ENCODE measurements around the gene SLC25A21.
"Not testable (repeated sequence)": the region's sequence is repeated elsewhere in the genome, so short reads cannot be mapped to it uniquely, and the experiment has no call there.

SLC25A21 gene

GRCh38 chr14:37088356-37089215, 83.8 kb downstream of the SLC25A21 start:
- no peak overlapping the region for H3K4me3 ChIP-seq (ENCODE audit: low read depth, low read length)
- no peak for TF ChIP-seq CTCF (IDR thresholded peaks at IDR 0.05; ENCODE audit: low read depth, low read length, missing control alignments)
- DNase-seq (ENCODE audit: low read depth): no peak

GRCh38 chr14:37087520-37087919, 84.9 kb downstream of the SLC25A21 start:
- DNase-seq (ENCODE audit: low read depth): no peak
- TF ChIP-seq CTCF (IDR thresholded peaks at IDR 0.05; ENCODE audit: low read depth, low read length, missing control alignments): no peak
- no peak overlapping the region for H3K4me3 ChIP-seq (ENCODE audit: low read depth, low read length)

GRCh38 chr14:37083599-37083998, 88.8 kb downstream of the SLC25A21 start:
- H3K4me3 ChIP-seq (ENCODE audit: low read depth, low read length): no peak overlapping the region
- no peak for TF ChIP-seq CTCF (IDR thresholded peaks at IDR 0.05; ENCODE audit: low read depth, low read length, missing control alignments)
- no peak for DNase-seq (ENCODE audit: low read depth)

- no peak for DNase-seq (ENCODE audit: low read depth)
- H3K4me3 ChIP-seq (ENCODE audit: low read depth, low read length): no peak overlapping the region
- no peak for TF ChIP-seq CTCF (IDR thresholded peaks at IDR 0.05; ENCODE audit: low read depth, low read length, missing control alignments)
Measured at GRCh38 chr14:37082449-37082848, 90.0 kb downstream of the SLC25A21 start.

- no peak overlapping the region for H3K4me3 ChIP-seq (ENCODE audit: low read depth, low read length)
- no peak for TF ChIP-seq CTCF (IDR thresholded peaks at IDR 0.05; ENCODE audit: low read depth, low read length, missing control alignments)
- no peak for DNase-seq (ENCODE audit: low read depth)
Measured at GRCh38 chr14:37081856-37082255, 90.5 kb downstream of the SLC25A21 start.

GRCh38 chr14:37081218-37081617, 91.2 kb downstream of the SLC25A21 start:
- DNase-seq (ENCODE audit: low read depth): no peak
- no peak overlapping the region for H3K4me3 ChIP-seq (ENCODE audit: low read depth, low read length)
- TF ChIP-seq CTCF (IDR thresholded peaks at IDR 0.05; ENCODE audit: low read depth, low read length, missing control alignments): no peak

DNA sequence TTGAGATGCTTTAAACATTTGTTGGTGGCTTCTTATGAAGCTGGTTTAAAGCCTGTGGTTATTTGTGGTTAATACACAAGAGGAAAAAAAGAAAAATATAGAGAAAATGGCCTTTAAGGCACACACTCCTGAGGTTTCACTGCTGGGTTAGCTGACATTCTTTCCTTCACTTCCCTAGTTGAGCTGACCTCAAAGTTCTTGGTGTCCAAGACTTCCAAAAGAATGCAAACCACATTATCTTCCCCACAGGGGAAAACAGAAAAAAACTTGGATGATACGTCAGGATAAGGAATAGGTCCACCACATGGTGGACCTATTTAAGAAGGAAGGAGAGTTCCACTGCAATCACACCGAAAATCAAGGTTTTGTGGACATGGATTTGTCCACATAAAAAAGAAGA, 94.3 kb downstream of the SLC25A21 start:
- H3K4me3 ChIP-seq (ENCODE audit: low read depth, low read length): no peak overlapping the region
- no peak for DNase-seq (ENCODE audit: low read depth)
- TF ChIP-seq CTCF (IDR thresholded peaks at IDR 0.05; ENCODE audit: low read depth, low read length, missing control alignments): no peak

- H3K4me3 ChIP-seq (ENCODE audit: low read depth, low read length); DNase-seq (ENCODE audit: low read depth): not testable (repeated sequence)
Measured at GRCh38 chr14:37074320-37074719, 98.1 kb downstream of the SLC25A21 start.

All from GM12864 (cell line).